ENCODE measurements around the gene PRKN.

DNA sequence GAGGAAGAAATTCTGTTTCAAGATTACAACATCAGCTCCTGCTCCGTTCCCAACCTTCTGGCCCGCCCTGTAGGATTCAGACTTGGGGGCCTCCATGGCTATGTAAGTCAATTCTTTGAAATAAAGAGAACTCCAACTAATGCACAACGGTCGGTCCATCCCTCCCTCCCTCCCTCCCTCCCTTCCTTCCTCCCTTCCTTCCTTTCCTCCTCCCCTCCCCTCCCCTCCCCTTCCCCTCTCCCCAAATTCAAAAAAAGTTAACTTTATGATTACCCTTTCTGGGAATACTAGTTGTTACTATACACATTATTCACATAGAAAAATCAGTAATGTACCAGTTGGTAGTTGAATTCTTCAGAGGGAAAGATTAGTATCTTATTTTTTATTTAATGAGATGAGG is 1274.0 kb downstream of the PRKN start:
- TF ChIP-seq, protein P1, sequence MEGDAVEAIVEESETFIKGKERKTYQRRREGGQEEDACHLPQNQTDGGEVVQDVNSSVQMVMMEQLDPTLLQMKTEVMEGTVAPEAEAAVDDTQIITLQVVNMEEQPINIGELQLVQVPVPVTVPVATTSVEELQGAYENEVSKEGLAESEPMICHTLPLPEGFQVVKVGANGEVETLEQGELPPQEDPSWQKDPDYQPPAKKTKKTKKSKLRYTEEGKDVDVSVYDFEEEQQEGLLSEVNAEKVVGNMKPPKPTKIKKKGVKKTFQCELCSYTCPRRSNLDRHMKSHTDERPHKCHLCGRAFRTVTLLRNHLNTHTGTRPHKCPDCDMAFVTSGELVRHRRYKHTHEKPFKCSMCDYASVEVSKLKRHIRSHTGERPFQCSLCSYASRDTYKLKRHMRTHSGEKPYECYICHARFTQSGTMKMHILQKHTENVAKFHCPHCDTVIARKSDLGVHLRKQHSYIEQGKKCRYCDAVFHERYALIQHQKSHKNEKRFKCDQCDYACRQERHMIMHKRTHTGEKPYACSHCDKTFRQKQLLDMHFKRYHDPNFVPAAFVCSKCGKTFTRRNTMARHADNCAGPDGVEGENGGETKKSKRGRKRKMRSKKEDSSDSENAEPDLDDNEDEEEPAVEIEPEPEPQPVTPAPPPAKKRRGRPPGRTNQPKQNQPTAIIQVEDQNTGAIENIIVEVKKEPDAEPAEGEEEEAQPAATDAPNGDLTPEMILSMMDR (IDR thresholded peaks at IDR 0.05) = no peak
- TF ChIP-seq POLR2A (IDR thresholded peaks at IDR 0.05) (no peak), EP300 (IDR thresholded peaks at IDR 0.05) (no peak)
